ENCODE results near the gene NEXN.

- TF ChIP-seq CTCF (IDR thresholded peaks at IDR 0.05) = no peak
- TF ChIP-seq EZH2 (IDR thresholded peaks at IDR 0.05; ENCODE audit: borderline replicate concordance, insufficient read depth, low read depth, low read length, poor library complexity, severe bottlenecking) = no peak
Observed at GRCh38 chr1:77966291-77966690, 77.9 kb downstream of the NEXN start.

Measured in B cell (primary cell).